H1 (cell line): ENCODE measurements around the gene SPEF2. TPM values are rescaled to one million over a fixed set of nuclear protein-coding genes. Genes with fewer than 3 reads are reported as not detected.

Experiments
- BCL11A ChIP-seq, 2 experiments: IDR thresholded peaks; one replicate each; pipeline ENCODE4 v1.6.1; 2011; ENCODE audit warnings: low read depth in 2 of 2, low read length in 2 of 2, mild to moderate bottlenecking in 2 of 2
- polyA plus RNA-seq, 7 experiments: library from polyadenylated mRNA; depleted of rRNA in 3 of 7; stranded (reverse) in 5 of 7; unstranded in 2 of 7; fragments of >200 nt in 5 of 7; fragments of 200-250 nt in 2 of 7; gene quantifications; 1 replicate in 5 of 7; 2 replicates in 1 of 7; 4 replicates in 1 of 7; pipeline versions ENCODE4 v1.2.1 to v1.2.3, GENCODE V29; 2011 to 2013; ENCODE audit warnings: missing spikeins in 2 of 7, mixed read lengths in 2 of 7
- total RNA-seq: library from RNA; stranded (reverse); fragmentation: NEBNext Ultra II Directional; extraction: Animal tissue kit (Norgen Biotek cat#: 25700); gene quantifications from 2 replicates; pipeline ENCODE4 v1.2.1, GENCODE V29; 2021

SPEF2 gene
- total and polyA plus RNA-seq, 2 of the 8 experiments (the other 6 are each of a cell fraction or from before 2014, with no cell fraction given): 0.14 to 0.73 TPM

DNA sequence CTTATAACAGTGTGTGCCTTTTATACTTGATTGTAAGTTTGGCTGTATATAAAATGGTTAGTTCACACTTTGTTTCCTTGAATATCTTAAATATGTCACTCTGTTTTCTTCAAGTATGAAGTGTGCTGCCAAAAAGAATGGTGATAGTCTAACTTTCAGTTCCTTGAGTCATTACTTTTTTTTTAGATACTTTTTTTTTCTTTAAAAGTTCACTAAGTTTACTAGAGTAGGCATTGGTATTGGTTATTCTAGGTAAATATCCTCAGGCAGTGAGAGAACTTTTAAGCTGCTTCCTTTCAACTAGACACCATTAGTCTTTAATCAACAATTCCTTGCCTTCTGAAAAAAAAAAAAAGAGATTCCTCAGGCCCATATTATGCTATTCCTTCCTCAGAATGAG, 41.9 kb downstream of the SPEF2 start (continued):
- TF ChIP-seq BCL11A (IDR thresholded peaks at IDR 0.05; ENCODE audit: low read depth in 2 of 2, low read length in 2 of 2): no peak
